K562 (cell line): ENCODE measurements around the gene KHSRP. TPM values are rescaled to one million over a fixed set of nuclear protein-coding genes. Genes with fewer than 3 reads are reported as not detected.

ENCODE experiments used
- HDAC6 ChIP-seq: IDR thresholded peaks from 2 replicates; pipeline ENCODE4 v1.6.1; 2012; ENCODE audit warnings: low read depth, mild to moderate bottlenecking, control low read depth, inconsistent platforms, low read length, moderate library complexity
- MAZ ChIP-seq, 2 experiments: fragments of 450-650 bp in 1 of 2; sonication (generic) in 1 of 2; formaldehyde crosslinking; IDR thresholded peaks in 1 of 2; conservative IDR thresholded peaks in 1 of 2; 2 replicates each; pipeline versions ENCODE4 v1.4.0 to v1.5.0; 2020; ENCODE audit warnings: mild to moderate bottlenecking in 1 of 2, missing genetic modification reagents in 1 of 2
- NR2F6 ChIP-seq: fragments of 450-650 bp; formaldehyde crosslinking; IDR thresholded peaks from 2 replicates; pipeline ENCODE4 v1.4.0; 2020; ENCODE audit warnings: mild to moderate bottlenecking
- POLR2G ChIP-seq: fragments of 200-400 bp; formaldehyde crosslinking; IDR thresholded peaks from 2 replicates; pipeline ENCODE4 v1.6.1; 2017; ENCODE audit warnings: low read depth, mild to moderate bottlenecking, antibody characterized with exemption, low read length, moderate library complexity
- RAD21 ChIP-seq, 2 experiments: fragments of 250-450 bp in 1 of 2; fragments of 450-650 bp in 1 of 2; sonication (Bioruptor Pico) in 1 of 2; formaldehyde crosslinking in 1 of 2; IDR thresholded peaks in 1 of 2; conservative IDR thresholded peaks in 1 of 2; 2 replicates each; pipeline versions ENCODE4 v1.4.0 to v1.8.0; 2020 to 2022; ENCODE audit warnings: mild to moderate bottlenecking in 2 of 2, moderate library complexity in 1 of 2
- RBM14 ChIP-seq: fragments of 200-400 bp; formaldehyde crosslinking; IDR thresholded peaks from 2 replicates; pipeline ENCODE4 v1.6.1; 2018; ENCODE audit warnings: low read depth, mild to moderate bottlenecking, low read length, moderate library complexity, borderline replicate concordance; ENCODE audit not compliant: insufficient read depth
- RFX7 ChIP-seq: fragments of 250-450 bp; sonication (Bioruptor Pico); IDR thresholded peaks from 2 replicates; pipeline ENCODE4 v1.5.1; 2021; ENCODE audit warnings: mild to moderate bottlenecking
- SMARCA5 ChIP-seq: fragments of 450-650 bp; IDR thresholded peaks from 2 replicates; pipeline ENCODE4 v1.6.1; 2016
- ZNF551 ChIP-seq: fragments of 250-450 bp; sonication (Bioruptor Pico); IDR thresholded peaks from 2 replicates; pipeline ENCODE4 v1.5.0; 2021; ENCODE audit warnings: mild to moderate bottlenecking, moderate library complexity
- ZNF583 ChIP-seq: fragments of 250-450 bp; sonication (Bioruptor Pico); IDR thresholded peaks from 2 replicates; pipeline ENCODE4 v1.4.0; 2020
- ZNF764 ChIP-seq: fragments of 250-450 bp; sonication (Bioruptor Pico); IDR thresholded peaks from 2 replicates; pipeline ENCODE4 v1.4.0; 2020; ENCODE audit warnings: low read depth, mild to moderate bottlenecking, moderate library complexity
- polyA plus RNA-seq, 8 experiments: library from polyadenylated mRNA; depleted of rRNA in 4 of 8; stranded (reverse) in 5 of 8; unstranded in 3 of 8; fragments of >200 nt; fragmentation: Nextera tagmentation in 2 of 8; fragmentation: Illumina TruSeq in 1 of 8; extraction: Ambion mirVana in 2 of 8; extraction: Trizol in 1 of 8; gene quantifications; 2 replicates each; pipeline versions ENCODE4 v1.2.1 to v1.2.3, GENCODE V29; 2011 to 2014; ENCODE audit warnings: inconsistent platforms in 1 of 8, missing spikeins in 1 of 8
- total RNA-seq, 7 experiments: library from RNA; depleted of rRNA in 6 of 7; stranded (reverse); fragments of >200 nt in 6 of 7; fragmentation: Illumina TruSeq in 2 of 7; extraction: Trizol in 2 of 7; gene quantifications; 2 replicates each; pipeline versions ENCODE4 v1.2.1 to v1.2.3, GENCODE V29; 2011 to 2021; ENCODE audit warnings: low replicate concordance in 1 of 7
- TF ChIP-seq, protein P1 (sequence below), 2 experiments: IDR thresholded peaks in 1 of 2; conservative IDR thresholded peaks in 1 of 2; 2 replicates each; pipeline ENCODE4 v1.6.1; 2016; ENCODE audit warnings: low read depth in 2 of 2, mild to moderate bottlenecking in 1 of 2, missing compliant biosample characterization in 1 of 2, missing genetic modification characterization in 1 of 2, moderate library complexity in 1 of 2
- TF ChIP-seq, protein P2 (sequence below), 3 experiments: fragments of 200-800 bp in 1 of 3; sonication (Bioruptor generic) in 1 of 3; sonication (generic) in 1 of 3; formaldehyde crosslinking in 1 of 3; IDR thresholded peaks; 2 replicates each; pipeline versions ENCODE4 v1.6.1 to v1.8.0; 2016 to 2022; ENCODE audit warnings: mild to moderate bottlenecking in 2 of 3, missing compliant biosample characterization in 2 of 3, missing genetic modification characterization in 2 of 3, missing genetic modification reagents in 1 of 3
- TF ChIP-seq, protein P3 (sequence below), 3 experiments: IDR thresholded peaks in 2 of 3; conservative IDR thresholded peaks in 1 of 3; 2 replicates each; pipeline ENCODE4 v1.5.1; 2011 to 2012; ENCODE audit warnings: low read length in 3 of 3, mild to moderate bottlenecking in 3 of 3, control low read depth in 2 of 3, improper control_type of control experiment in 1 of 3, inconsistent platforms in 1 of 3, low read depth in 1 of 3, mixed read lengths in 1 of 3, moderate library complexity in 1 of 3; ENCODE audit not compliant: insufficient read depth in 2 of 3
- TF ChIP-seq, protein P4 (sequence below): fragments of 450-650 bp; formaldehyde crosslinking; IDR thresholded peaks from 2 replicates; pipeline ENCODE4 v1.4.0; 2020; ENCODE audit warnings: mild to moderate bottlenecking

KHSRP gene
- total and polyA plus RNA-seq, 9 of the 15 experiments (the other 6 are each of a cell fraction or from before 2014, with no cell fraction given), result 4.2 to 564 (median 139) TPM

DNA sequence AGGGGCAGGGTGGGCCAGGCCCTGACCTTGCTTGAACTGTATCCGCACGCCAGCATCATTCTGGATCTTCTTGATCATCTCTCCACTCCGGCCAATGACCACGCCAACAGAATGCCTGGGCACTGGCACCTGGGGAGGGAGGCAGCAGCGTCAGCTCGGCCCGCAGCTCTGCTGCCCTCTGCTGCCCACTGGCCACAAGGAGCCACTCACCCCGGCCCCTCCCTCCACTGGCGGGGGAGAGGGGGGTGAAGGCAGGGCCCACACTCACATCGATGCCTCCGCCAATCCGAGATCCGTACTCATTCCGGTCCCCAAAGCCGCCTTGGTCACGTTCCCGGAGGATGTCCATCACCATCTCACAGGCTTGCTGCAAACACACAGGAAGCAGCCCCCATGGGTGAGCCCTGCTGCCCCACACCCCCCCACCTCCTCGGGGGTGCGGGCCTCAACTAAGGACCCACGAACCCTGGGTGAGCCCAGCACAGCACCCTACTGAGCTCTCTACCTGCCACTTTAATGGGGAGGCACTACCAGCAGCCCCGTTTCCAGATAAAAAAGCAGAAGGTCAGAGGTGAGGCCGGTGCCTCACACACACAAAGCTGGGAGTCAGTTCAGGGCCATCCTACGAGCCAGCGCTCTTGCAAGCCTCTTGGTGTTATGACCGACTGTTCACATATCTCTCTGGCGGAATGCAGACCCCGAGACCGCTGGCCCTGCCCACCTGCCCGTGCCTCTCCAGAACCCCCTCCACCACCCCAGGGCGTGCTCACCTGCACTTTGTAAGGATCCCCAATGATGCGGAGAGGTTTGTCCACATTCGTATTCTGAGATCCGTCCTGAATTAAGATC is 6.7 kb downstream of the KHSRP start (continued):
- TF ChIP-seq, protein P1, sequence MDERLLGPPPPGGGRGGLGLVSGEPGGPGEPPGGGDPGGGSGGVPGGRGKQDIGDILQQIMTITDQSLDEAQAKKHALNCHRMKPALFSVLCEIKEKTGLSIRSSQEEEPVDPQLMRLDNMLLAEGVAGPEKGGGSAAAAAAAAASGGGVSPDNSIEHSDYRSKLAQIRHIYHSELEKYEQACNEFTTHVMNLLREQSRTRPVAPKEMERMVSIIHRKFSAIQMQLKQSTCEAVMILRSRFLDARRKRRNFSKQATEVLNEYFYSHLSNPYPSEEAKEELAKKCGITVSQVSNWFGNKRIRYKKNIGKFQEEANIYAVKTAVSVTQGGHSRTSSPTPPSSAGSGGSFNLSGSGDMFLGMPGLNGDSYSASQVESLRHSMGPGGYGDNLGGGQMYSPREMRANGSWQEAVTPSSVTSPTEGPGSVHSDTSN (CRISPR knock-in tag; IDR thresholded peaks at IDR 0.05; ENCODE audit: low read depth), result no peak
- TF ChIP-seq, protein P1 (tag; conservative IDR thresholded peaks at IDR 0.05; ENCODE audit: low read depth), result no peak
- TF ChIP-seq MAZ (CRISPR knock-in tag; conservative IDR thresholded peaks at IDR 0.05 in 1 of 2, IDR thresholded peaks at IDR 0.05 in 1 of 2) (0 out of 4 replicates have a peak, but pooled peaks of 1 of the 2 experiments have one; percentile 31), RFX7 (CRISPR knock-in tag) (no peak), NR2F6 (CRISPR knock-in tag) (no peak), HDAC6 (no peak), RBM14 (no peak), RAD21 (CRISPR knock-in tag; conservative IDR thresholded peaks at IDR 0.05 in 1 of 2, IDR thresholded peaks at IDR 0.05 in 1 of 2) (0 out of 4 replicates have a peak, but pooled peaks of 1 of the 2 experiments have one; percentile 8), SMARCA5 (no peak), POLR2G (peak; percentile 59), ZNF551 (CRISPR knock-in tag) (no peak), ZNF583 (CRISPR knock-in tag) (no peak), ZNF764 (CRISPR knock-in tag) (no peak)
- TF ChIP-seq, protein P2, sequence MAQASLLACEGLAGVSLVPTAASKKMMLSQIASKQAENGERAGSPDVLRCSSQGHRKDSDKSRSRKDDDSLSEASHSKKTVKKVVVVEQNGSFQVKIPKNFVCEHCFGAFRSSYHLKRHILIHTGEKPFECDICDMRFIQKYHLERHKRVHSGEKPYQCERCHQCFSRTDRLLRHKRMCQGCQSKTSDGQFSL (CRISPR knock-in tag; IDR thresholded peaks at IDR 0.05), result peak; percentile 73
- TF ChIP-seq, protein P2 (tag; IDR thresholded peaks at IDR 0.05), result peak in 1 of 2 experiments; percentile 31; a peak in 1 of 4 replicates
- TF ChIP-seq, protein P3, sequence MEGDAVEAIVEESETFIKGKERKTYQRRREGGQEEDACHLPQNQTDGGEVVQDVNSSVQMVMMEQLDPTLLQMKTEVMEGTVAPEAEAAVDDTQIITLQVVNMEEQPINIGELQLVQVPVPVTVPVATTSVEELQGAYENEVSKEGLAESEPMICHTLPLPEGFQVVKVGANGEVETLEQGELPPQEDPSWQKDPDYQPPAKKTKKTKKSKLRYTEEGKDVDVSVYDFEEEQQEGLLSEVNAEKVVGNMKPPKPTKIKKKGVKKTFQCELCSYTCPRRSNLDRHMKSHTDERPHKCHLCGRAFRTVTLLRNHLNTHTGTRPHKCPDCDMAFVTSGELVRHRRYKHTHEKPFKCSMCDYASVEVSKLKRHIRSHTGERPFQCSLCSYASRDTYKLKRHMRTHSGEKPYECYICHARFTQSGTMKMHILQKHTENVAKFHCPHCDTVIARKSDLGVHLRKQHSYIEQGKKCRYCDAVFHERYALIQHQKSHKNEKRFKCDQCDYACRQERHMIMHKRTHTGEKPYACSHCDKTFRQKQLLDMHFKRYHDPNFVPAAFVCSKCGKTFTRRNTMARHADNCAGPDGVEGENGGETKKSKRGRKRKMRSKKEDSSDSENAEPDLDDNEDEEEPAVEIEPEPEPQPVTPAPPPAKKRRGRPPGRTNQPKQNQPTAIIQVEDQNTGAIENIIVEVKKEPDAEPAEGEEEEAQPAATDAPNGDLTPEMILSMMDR (IDR thresholded peaks at IDR 0.05 in 2 of 3, conservative IDR thresholded peaks at IDR 0.05 in 1 of 3; ENCODE audit: insufficient read depth in 2 of 3, low read depth in 1 of 3, low read length in 3 of 3), result peak; percentile 25 to 40 (median 25); a peak in 4 of 6 replicates
- TF ChIP-seq, protein P4, sequence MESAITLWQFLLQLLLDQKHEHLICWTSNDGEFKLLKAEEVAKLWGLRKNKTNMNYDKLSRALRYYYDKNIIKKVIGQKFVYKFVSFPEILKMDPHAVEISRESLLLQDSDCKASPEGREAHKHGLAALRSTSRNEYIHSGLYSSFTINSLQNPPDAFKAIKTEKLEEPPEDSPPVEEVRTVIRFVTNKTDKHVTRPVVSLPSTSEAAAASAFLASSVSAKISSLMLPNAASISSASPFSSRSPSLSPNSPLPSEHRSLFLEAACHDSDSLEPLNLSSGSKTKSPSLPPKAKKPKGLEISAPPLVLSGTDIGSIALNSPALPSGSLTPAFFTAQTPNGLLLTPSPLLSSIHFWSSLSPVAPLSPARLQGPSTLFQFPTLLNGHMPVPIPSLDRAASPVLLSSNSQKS (CRISPR knock-in tag), result no peak
